Measurements from ENCODE around the gene RPTOR.

DNA sequence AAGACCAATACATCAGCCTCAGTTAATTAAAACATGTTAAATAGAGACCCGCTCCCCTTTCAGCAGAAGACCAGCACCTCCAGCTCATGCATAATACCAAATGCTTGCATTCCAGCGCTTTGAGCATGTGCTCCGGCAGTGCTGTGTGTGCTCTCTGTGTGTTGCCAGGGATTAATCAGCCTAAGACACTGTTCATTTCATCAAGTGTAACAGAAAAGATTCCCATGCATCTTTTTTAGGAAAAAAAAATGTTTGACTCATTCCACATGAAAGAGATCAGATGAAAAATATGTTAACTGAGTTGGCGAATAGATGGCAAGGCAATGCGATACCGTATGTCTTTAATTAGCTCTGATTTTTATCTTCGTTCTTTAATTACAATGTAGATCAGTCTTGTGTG, 187.6 kb downstream of the RPTOR start:
- TF ChIP-seq JUND (IDR thresholded peaks at IDR 0.05; ENCODE audit: low read depth, low read length) (no peak), MYC (IDR thresholded peaks at IDR 0.05; ENCODE audit: insufficient read depth, insufficient read length, insufficient replicate concordance, low read length, severe bottlenecking) (no peak), TAF1 (IDR thresholded peaks at IDR 0.05; ENCODE audit: borderline replicate concordance, low read depth, low read length) (no peak), RFX5 (IDR thresholded peaks at IDR 0.05; ENCODE audit: low read depth, low read length) (no peak), RELA (IDR thresholded peaks at IDR 0.05; ENCODE audit: borderline replicate concordance, partially characterized antibody) (no peak), EZH2 (IDR thresholded peaks at IDR 0.05; ENCODE audit: borderline replicate concordance, control insufficient read depth, low read depth, low read length) (no peak), POLR2A (IDR thresholded peaks at IDR 0.05; ENCODE audit: low read depth, low read length) (no peak)
- TF ChIP-seq, protein P1, sequence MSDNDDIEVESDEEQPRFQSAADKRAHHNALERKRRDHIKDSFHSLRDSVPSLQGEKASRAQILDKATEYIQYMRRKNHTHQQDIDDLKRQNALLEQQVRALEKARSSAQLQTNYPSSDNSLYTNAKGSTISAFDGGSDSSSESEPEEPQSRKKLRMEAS (IDR thresholded peaks at IDR 0.05; ENCODE audit: low read depth, low read length) = no peak
- TF ChIP-seq, protein P2, sequence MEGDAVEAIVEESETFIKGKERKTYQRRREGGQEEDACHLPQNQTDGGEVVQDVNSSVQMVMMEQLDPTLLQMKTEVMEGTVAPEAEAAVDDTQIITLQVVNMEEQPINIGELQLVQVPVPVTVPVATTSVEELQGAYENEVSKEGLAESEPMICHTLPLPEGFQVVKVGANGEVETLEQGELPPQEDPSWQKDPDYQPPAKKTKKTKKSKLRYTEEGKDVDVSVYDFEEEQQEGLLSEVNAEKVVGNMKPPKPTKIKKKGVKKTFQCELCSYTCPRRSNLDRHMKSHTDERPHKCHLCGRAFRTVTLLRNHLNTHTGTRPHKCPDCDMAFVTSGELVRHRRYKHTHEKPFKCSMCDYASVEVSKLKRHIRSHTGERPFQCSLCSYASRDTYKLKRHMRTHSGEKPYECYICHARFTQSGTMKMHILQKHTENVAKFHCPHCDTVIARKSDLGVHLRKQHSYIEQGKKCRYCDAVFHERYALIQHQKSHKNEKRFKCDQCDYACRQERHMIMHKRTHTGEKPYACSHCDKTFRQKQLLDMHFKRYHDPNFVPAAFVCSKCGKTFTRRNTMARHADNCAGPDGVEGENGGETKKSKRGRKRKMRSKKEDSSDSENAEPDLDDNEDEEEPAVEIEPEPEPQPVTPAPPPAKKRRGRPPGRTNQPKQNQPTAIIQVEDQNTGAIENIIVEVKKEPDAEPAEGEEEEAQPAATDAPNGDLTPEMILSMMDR (IDR thresholded peaks at IDR 0.05 in 2 of 3, conservative IDR thresholded peaks at IDR 0.05 in 1 of 3; ENCODE audit: control insufficient read depth in 2 of 3, extremely low read depth in 1 of 3, insufficient read depth in 1 of 3, low read depth in 3 of 3, low read length in 3 of 3) = no peak
